ENCODE data around the gene TPI1.

- TF ChIP-seq CTCF (IDR thresholded peaks at IDR 0.05) (no peak), POLR2A (IDR thresholded peaks at IDR 0.05) (no peak)
Observed at GRCh38 chr12:6912164-6912935, 45.0 kb downstream of the TPI1 start.

Data from vagina (tissue), 2 donors.